ENCODE measurements around the gene SGIP1. TPM values are rescaled to one million over a fixed set of nuclear protein-coding genes. Genes with fewer than 3 reads are reported as not detected.

SGIP1 gene
- total RNA-seq, 1 experiment from 2014 or later: not detected

- Histone ChIP-seq H4K20me1 (ENCODE audit: low read length) (no peaks in the 10 kb centered on the region), H3K4me1 (ENCODE audit: insufficient read depth, low read length) (peaks cover 11% of the 10 kb centered on the region), H3K36me3 (ENCODE audit: low read depth, low read length) (no peaks in the 10 kb centered on the region), H3K27ac (ENCODE audit: low read length) (no peak overlapping the region), H3K9me2 (replicated peaks; ENCODE audit: low read length) (no peaks in the 10 kb centered on the region), H3K27me3 (ENCODE audit: low read length) (no peaks in the 10 kb centered on the region), H2AFZ (ENCODE audit: low read length) (no peak overlapping the region), H3K9me3 (ENCODE audit: low read length) (no peaks in the 10 kb centered on the region), H3F3A (ENCODE audit: low read length, unreplicated experiment) (no peaks in the 10 kb centered on the region), H3K4me3 (ENCODE audit: low read length) (no peak overlapping the region), H3K4me2 (ENCODE audit: low read length) (no peak overlapping the region), H3K79me2 (ENCODE audit: low read length) (no peaks in the 10 kb centered on the region), H3K9ac (ENCODE audit: low read length) (no peak overlapping the region)
- ChIA-PET POLR2A (ENCODE audit: unreplicated experiment) (no interaction called here), CTCF (no interaction called here)
- no TSS peak for BruUV-seq (replicated peaks)
- TF ChIP-seq CTCF (conservative IDR thresholded peaks at IDR 0.05; ENCODE audit: low read depth, low read length) (no peak), EZH2phosphoT487 (IDR thresholded peaks at IDR 0.05; ENCODE audit: borderline replicate concordance, low read length) (no peak), EZH2 (IDR thresholded peaks at IDR 0.05; ENCODE audit: low read length, unreplicated experiment) (no peak)
- intact Hi-C loops (cut with micrococcal nuclease): no loop called here
- ATAC-seq (no peak), DNase-seq (no peak)
These were observed 43.9 kb upstream of the SGIP1 start for GRCh38 chr1:66489972-66490601.

GRCh38 chr1:66490816-66491215 lies 43.1 kb upstream of the SGIP1 start:
- no peak for TF ChIP-seq EZH2phosphoT487 (IDR thresholded peaks at IDR 0.05; ENCODE audit: borderline replicate concordance, low read length)
- TF ChIP-seq EZH2 (IDR thresholded peaks at IDR 0.05; ENCODE audit: low read length, unreplicated experiment): no peak
- no peak for TF ChIP-seq CTCF (conservative IDR thresholded peaks at IDR 0.05; ENCODE audit: low read depth, low read length)
- ATAC-seq (no peak), DNase-seq (no peak)
- no peaks in the 10 kb centered on the region for H4K20me1 ChIP-seq (ENCODE audit: low read length)
- H3K9me3 ChIP-seq (ENCODE audit: low read length): no peaks in the 10 kb centered on the region
- H3K9me2 ChIP-seq (replicated peaks; ENCODE audit: low read length): no peaks in the 10 kb centered on the region
- H3K36me3 ChIP-seq (ENCODE audit: low read depth, low read length): no peaks in the 10 kb centered on the region
- H3K9ac ChIP-seq (ENCODE audit: low read length): no peak overlapping the region
- no peak overlapping the region for H3K27ac ChIP-seq (ENCODE audit: low read length)
- no TSS peak for BruUV-seq (replicated peaks)
- H2AFZ ChIP-seq (ENCODE audit: low read length): no peak overlapping the region
- ChIA-PET CTCF (no interaction called here), POLR2A (ENCODE audit: unreplicated experiment) (no interaction called here)
- H3K4me1 ChIP-seq (ENCODE audit: insufficient read depth, low read length): peaks cover 11% of the 10 kb centered on the region
- H3F3A ChIP-seq (ENCODE audit: low read length, unreplicated experiment): no peaks in the 10 kb centered on the region
- no peaks in the 10 kb centered on the region for H3K79me2 ChIP-seq (ENCODE audit: low read length)
- intact Hi-C loops (cut with micrococcal nuclease): no loop called here
- no peak overlapping the region for H3K4me3 ChIP-seq (ENCODE audit: low read length)
- no peaks in the 10 kb centered on the region for H3K27me3 ChIP-seq (ENCODE audit: low read length)
- no peak overlapping the region for H3K4me2 ChIP-seq (ENCODE audit: low read length)

GRCh38 chr1:66492424-66492823 lies 41.5 kb upstream of the SGIP1 start:
- H3F3A ChIP-seq (ENCODE audit: low read length, unreplicated experiment): no peaks in the 10 kb centered on the region
- intact Hi-C loops (cut with micrococcal nuclease): no loop called here
- H3K9me3 ChIP-seq (ENCODE audit: low read length): no peaks in the 10 kb centered on the region
- no peaks in the 10 kb centered on the region for H3K9me2 ChIP-seq (replicated peaks; ENCODE audit: low read length)
- H3K4me3 ChIP-seq (ENCODE audit: low read length): no peak overlapping the region
- no TSS peak for BruUV-seq (replicated peaks)
- 0 out of 2 replicates have a peak, but pooled peaks cover 10% of the 10 kb centered on the region for H3K27me3 ChIP-seq (ENCODE audit: low read length)
- no peak overlapping the region for H3K27ac ChIP-seq (ENCODE audit: low read length)
- H2AFZ ChIP-seq (ENCODE audit: low read length): no peak overlapping the region
- H3K9ac ChIP-seq (ENCODE audit: low read length): no peak overlapping the region
- TF ChIP-seq EZH2 (IDR thresholded peaks at IDR 0.05; ENCODE audit: low read length, unreplicated experiment): no peak
- no peak for TF ChIP-seq CTCF (conservative IDR thresholded peaks at IDR 0.05; ENCODE audit: low read depth, low read length)
- no peak for TF ChIP-seq EZH2phosphoT487 (IDR thresholded peaks at IDR 0.05; ENCODE audit: borderline replicate concordance, low read length)
- H3K79me2 ChIP-seq (ENCODE audit: low read length): no peaks in the 10 kb centered on the region
- H4K20me1 ChIP-seq (ENCODE audit: low read length): no peaks in the 10 kb centered on the region
- ChIA-PET CTCF (no interaction called here), POLR2A (ENCODE audit: unreplicated experiment) (no interaction called here)
- ATAC-seq (no peak), DNase-seq (no peak)
- H3K4me1 ChIP-seq (ENCODE audit: insufficient read depth, low read length): peaks cover 11% of the 10 kb centered on the region
- no peak overlapping the region for H3K4me2 ChIP-seq (ENCODE audit: low read length)
- no peaks in the 10 kb centered on the region for H3K36me3 ChIP-seq (ENCODE audit: low read depth, low read length)

Measured in PC-3 (cell line).